GM18519 (cell line): ENCODE results near the gene STEAP2.

Experiments
- ATAC-seq: cut with Tn5 transposase; IDR thresholded peaks from one replicate; pipeline ENCODE4 v1.9.1; 2021; ENCODE audit warnings: mild to moderate bottlenecking, moderate library complexity; ENCODE audit not compliant: unreplicated experiment, low FRiP score

STEAP2 gene

GRCh38 chr7:90267263-90267858, 55.8 kb downstream of the STEAP2 start:
- no peak for ATAC-seq

GRCh38 chr7:90269163-90269562, 57.6 kb downstream of the STEAP2 start:
- ATAC-seq, result no peak

- ATAC-seq, result no peak
These were observed 59.1 kb downstream of the STEAP2 start for GRCh38 chr7:90270431-90271178.

- no peak for ATAC-seq
These were observed 60.2 kb downstream of the STEAP2 start for GRCh38 chr7:90271753-90272152.

- no peak for ATAC-seq
These were observed 60.7 kb downstream of the STEAP2 start for GRCh38 chr7:90272242-90272641.

GRCh38 chr7:90274161-90274560, 62.6 kb downstream of the STEAP2 start:
- ATAC-seq, result no peak

GRCh38 chr7:90276033-90276728, 64.6 kb downstream of the STEAP2 start:
- no peak for ATAC-seq
